ENCODE data around the gene ELANE. TPM values are rescaled to one million over a fixed set of nuclear protein-coding genes. Genes with fewer than 3 reads are reported as not detected.

Gene ELANE
- total and polyA plus RNA-seq, 4 donors: 0.17 to 37.4 (median 1.8) TPM

DNA sequence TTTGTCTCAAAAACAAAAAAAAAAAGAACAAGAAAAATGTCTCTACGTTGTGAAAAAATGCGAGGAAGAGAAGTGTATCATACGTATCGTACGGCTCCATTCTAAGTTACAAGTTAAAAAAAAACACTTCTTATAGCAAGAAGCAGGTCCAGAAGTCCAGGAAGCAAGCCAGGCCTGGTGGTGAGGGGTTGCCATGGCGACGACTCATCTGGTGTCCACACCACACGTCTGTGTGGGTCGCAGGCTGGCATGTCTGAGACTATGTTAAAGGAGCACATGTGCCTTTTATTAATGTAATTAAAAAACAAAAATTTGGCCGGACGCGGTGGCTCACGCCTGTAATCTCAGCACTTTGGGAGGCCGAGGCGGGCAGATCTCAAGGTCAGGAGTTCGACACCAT, 35.0 kb downstream of the ELANE start:
- H3K9ac ChIP-seq (ENCODE audit: low read depth in 1 of 2, low read length in 2 of 2): no peak overlapping the region
- DNase-seq (ENCODE audit: low spot score): no peak
- H3K36me3 ChIP-seq (ENCODE audit: control insufficient read depth in 4 of 4, insufficient read depth in 3 of 4, low read depth in 1 of 4, low read length in 3 of 4): peaks cover 0 to 60% (median 21%) of the 10 kb centered on the region in 4 donors
- H3K27me3 ChIP-seq (ENCODE audit: control insufficient read depth in 4 of 4, insufficient read depth in 4 of 4, low read length in 3 of 4): no peaks in the 10 kb centered on the region
- TF ChIP-seq HNF4G (IDR thresholded peaks at IDR 0.05): no peak
- no peak for TF ChIP-seq JUND (IDR thresholded peaks at IDR 0.05)
- TF ChIP-seq RAD21 (IDR thresholded peaks at IDR 0.05): no peak
- H3K27ac ChIP-seq (ENCODE audit: low read depth in 1 of 2, low read length in 2 of 2): no peak overlapping the region
- peaks cover 0 to 3% (median 3%) of the 10 kb centered on the region in 4 donors for H3K4me1 ChIP-seq (ENCODE audit: control insufficient read depth in 4 of 4, insufficient read depth in 4 of 4, low read length in 3 of 4)
- H3K9me3 ChIP-seq (ENCODE audit: control insufficient read depth in 4 of 4, low read length in 3 of 4): no peaks in the 10 kb centered on the region
- WGBS: 88% methylated on average over 16 of the region's 16 CpGs
- no peak overlapping the region for H3K4me3 ChIP-seq (ENCODE audit: low read depth in 1 of 3, low read length in 3 of 3)

DNA sequence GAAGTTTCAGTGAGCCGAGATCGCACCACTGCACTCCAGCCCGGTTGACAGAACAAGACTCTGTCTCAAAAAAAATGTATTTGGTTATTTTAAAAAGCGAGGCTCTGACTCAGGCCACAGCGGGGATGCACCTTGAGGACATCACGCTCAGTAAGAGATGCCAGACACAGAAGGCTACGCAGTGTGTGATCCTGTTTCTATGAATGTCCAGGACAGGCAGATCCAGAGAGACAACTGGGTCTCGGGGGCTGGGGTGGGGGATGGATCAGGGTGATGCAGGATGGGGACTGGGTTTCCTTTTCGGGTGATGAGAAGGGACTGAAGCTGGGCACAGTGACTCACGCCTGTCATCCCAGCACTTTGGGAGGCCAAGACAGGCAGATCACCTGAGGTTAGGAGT, 35.5 kb downstream of the ELANE start:
- no peak for DNase-seq (ENCODE audit: low spot score)
- WGBS: 96% methylated on average over 10 of the region's 10 CpGs
- H3K9me3 ChIP-seq (ENCODE audit: control insufficient read depth in 4 of 4, low read length in 3 of 4): no peaks in the 10 kb centered on the region

DNA sequence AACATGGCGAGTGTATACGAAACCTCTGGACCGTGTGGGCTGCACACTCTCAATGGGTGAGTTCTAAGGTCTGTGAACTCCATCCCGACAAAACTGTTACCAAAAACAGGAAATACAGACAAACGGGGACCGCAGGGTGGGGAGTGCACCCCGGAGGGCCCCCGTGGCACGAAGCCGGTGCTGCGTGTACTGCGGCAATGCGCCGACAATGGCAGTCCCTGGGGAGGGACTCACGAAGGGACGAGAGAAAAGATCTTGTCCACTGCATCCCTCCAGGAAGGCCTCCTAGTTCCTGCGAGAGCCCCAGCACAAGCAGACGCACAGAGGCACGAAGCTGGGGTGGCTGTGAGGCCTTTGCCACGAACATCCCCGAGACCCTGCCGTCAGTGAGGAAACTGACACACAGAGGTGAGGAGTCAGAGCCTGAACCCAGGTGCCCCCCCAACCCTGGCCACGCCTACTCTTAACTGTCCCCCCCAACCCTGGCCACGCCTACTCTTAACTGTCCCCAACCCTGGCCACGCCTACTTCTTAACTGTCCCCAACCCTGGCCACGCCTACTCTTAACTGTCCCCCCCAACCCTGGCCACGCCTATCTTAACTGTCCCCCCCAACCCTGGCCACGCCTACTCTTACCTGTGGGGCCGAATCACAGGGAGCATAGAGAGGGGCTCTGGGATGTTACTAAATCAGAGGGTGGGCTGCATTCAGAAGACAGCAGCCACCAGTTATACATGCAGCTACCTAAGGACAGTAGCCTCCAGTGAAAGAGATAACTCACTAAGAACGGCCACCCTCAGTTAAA, 36.7 kb downstream of the ELANE start:
- Histone ChIP-seq H3K9me3 (ENCODE audit: control insufficient read depth in 4 of 4, low read length in 3 of 4) (no peaks in the 10 kb centered on the region), H3K4me1 (ENCODE audit: control insufficient read depth in 4 of 4, insufficient read depth in 4 of 4, low read length in 3 of 4) (peaks cover 0 to 7% (median 4%) of the 10 kb centered on the region in 4 donors), H3K9ac (ENCODE audit: low read depth in 1 of 2, low read length in 2 of 2) (no peak overlapping the region), H3K36me3 (ENCODE audit: control insufficient read depth in 4 of 4, insufficient read depth in 3 of 4, low read depth in 1 of 4, low read length in 3 of 4) (peaks cover 0 to 45% (median 20%) of the 10 kb centered on the region in 4 donors), H3K4me3 (ENCODE audit: low read depth in 1 of 3, low read length in 3 of 3) (no peak overlapping the region), H3K27ac (ENCODE audit: low read depth in 1 of 2, low read length in 2 of 2) (no peak overlapping the region), H3K27me3 (ENCODE audit: control insufficient read depth in 4 of 4, insufficient read depth in 4 of 4, low read length in 3 of 4) (no peaks in the 10 kb centered on the region)
- WGBS: 92% methylated on average over 30 of the region's 30 CpGs
- no peak for DNase-seq (ENCODE audit: low spot score)
- TF ChIP-seq, protein P1, sequence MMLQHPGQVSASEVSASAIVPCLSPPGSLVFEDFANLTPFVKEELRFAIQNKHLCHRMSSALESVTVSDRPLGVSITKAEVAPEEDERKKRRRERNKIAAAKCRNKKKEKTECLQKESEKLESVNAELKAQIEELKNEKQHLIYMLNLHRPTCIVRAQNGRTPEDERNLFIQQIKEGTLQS (IDR thresholded peaks at IDR 0.05): no peak
- TF ChIP-seq HNF4G (IDR thresholded peaks at IDR 0.05) (no peak), HNF4A (conservative IDR thresholded peaks at IDR 0.05) (no peak), FOXA2 (IDR thresholded peaks at IDR 0.05) (no peak), JUND (IDR thresholded peaks at IDR 0.05) (no peak), EGR1 (IDR thresholded peaks at IDR 0.05; ENCODE audit: low read depth in 2 of 2) (no peak), GABPA (IDR thresholded peaks at IDR 0.05 in 1 of 2, conservative IDR thresholded peaks at IDR 0.05 in 1 of 2) (no peak), RAD21 (IDR thresholded peaks at IDR 0.05) (no peak), RXRA (IDR thresholded peaks at IDR 0.05) (no peak), SP1 (IDR thresholded peaks at IDR 0.05) (no peak), YY1 (IDR thresholded peaks at IDR 0.05) (no peak)
- TF ChIP-seq, protein P2, sequence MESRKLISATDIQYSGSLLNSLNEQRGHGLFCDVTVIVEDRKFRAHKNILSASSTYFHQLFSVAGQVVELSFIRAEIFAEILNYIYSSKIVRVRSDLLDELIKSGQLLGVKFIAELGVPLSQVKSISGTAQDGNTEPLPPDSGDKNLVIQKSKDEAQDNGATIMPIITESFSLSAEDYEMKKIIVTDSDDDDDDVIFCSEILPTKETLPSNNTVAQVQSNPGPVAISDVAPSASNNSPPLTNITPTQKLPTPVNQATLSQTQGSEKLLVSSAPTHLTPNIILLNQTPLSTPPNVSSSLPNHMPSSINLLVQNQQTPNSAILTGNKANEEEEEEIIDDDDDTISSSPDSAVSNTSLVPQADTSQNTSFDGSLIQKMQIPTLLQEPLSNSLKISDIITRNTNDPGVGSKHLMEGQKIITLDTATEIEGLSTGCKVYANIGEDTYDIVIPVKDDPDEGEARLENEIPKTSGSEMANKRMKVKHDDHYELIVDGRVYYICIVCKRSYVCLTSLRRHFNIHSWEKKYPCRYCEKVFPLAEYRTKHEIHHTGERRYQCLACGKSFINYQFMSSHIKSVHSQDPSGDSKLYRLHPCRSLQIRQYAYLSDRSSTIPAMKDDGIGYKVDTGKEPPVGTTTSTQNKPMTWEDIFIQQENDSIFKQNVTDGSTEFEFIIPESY (IDR thresholded peaks at IDR 0.05): no peak

More for the DNA sequence above, 35.5 kb downstream of the ELANE start:
- Histone ChIP-seq H3K36me3 (ENCODE audit: control insufficient read depth in 4 of 4, insufficient read depth in 3 of 4, low read depth in 1 of 4, low read length in 3 of 4) (peaks cover 0 to 55% (median 21%) of the 10 kb centered on the region in 4 donors), H3K27me3 (ENCODE audit: control insufficient read depth in 4 of 4, insufficient read depth in 4 of 4, low read length in 3 of 4) (no peaks in the 10 kb centered on the region), H3K4me3 (ENCODE audit: low read depth in 1 of 3, low read length in 3 of 3) (no peak overlapping the region), H3K4me1 (ENCODE audit: control insufficient read depth in 4 of 4, insufficient read depth in 4 of 4, low read length in 3 of 4) (peaks cover 0 to 7% (median 4%) of the 10 kb centered on the region in 4 donors), H3K9ac (ENCODE audit: low read depth in 1 of 2, low read length in 2 of 2) (no peak overlapping the region), H3K27ac (ENCODE audit: low read depth in 1 of 2, low read length in 2 of 2) (no peak overlapping the region)
- no peak for TF ChIP-seq YY1 (IDR thresholded peaks at IDR 0.05)
- no peak for TF ChIP-seq NR2F2 (IDR thresholded peaks at IDR 0.05)
- no peak for TF ChIP-seq TAF1 (conservative IDR thresholded peaks at IDR 0.05)
- TF ChIP-seq, protein P3, sequence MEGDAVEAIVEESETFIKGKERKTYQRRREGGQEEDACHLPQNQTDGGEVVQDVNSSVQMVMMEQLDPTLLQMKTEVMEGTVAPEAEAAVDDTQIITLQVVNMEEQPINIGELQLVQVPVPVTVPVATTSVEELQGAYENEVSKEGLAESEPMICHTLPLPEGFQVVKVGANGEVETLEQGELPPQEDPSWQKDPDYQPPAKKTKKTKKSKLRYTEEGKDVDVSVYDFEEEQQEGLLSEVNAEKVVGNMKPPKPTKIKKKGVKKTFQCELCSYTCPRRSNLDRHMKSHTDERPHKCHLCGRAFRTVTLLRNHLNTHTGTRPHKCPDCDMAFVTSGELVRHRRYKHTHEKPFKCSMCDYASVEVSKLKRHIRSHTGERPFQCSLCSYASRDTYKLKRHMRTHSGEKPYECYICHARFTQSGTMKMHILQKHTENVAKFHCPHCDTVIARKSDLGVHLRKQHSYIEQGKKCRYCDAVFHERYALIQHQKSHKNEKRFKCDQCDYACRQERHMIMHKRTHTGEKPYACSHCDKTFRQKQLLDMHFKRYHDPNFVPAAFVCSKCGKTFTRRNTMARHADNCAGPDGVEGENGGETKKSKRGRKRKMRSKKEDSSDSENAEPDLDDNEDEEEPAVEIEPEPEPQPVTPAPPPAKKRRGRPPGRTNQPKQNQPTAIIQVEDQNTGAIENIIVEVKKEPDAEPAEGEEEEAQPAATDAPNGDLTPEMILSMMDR (IDR thresholded peaks at IDR 0.05; ENCODE audit: low read depth, low read length, missing input control): no peak
- TF ChIP-seq HNF4A (conservative IDR thresholded peaks at IDR 0.05): no peak
- TF ChIP-seq, protein P4, sequence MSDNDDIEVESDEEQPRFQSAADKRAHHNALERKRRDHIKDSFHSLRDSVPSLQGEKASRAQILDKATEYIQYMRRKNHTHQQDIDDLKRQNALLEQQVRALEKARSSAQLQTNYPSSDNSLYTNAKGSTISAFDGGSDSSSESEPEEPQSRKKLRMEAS (IDR thresholded peaks at IDR 0.05): no peak
- no peak for TF ChIP-seq JUND (IDR thresholded peaks at IDR 0.05)
- no peak for TF ChIP-seq RXRA (IDR thresholded peaks at IDR 0.05)
- no peak for TF ChIP-seq FOXA2 (IDR thresholded peaks at IDR 0.05)
- TF ChIP-seq, protein P1 (IDR thresholded peaks at IDR 0.05): no peak
- no peak for TF ChIP-seq SP1 (IDR thresholded peaks at IDR 0.05)
- TF ChIP-seq EGR1 (IDR thresholded peaks at IDR 0.05; ENCODE audit: low read depth in 2 of 2): no peak
